ENCODE results near the gene SEMG1. TPM values are rescaled to one million over a fixed set of nuclear protein-coding genes. Genes with fewer than 3 reads are reported as not detected.

Gene SEMG1
- total and polyA plus RNA-seq, 2 of the 8 experiments (the other 6 are each of a cell fraction or from before 2014, with no cell fraction given), result 3.0 to 5.8 TPM

DNA sequence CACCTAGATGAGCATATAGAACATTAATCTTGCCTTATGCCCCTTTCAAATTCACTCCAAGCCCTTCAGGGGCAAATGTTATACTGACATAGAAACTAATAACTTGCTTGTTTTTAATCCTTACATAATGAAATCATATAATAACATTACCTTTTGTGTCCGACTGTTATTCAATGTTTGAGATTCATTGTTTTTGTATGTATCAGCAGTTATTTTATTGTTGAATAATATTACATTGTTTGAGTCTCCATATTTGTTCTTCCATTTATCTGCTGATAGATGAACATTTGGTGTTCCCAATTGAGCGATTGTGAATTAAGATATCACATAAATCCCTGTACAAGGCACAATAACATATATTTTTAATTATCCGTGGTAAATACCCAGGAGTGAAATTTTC, 6.0 kb downstream of the SEMG1 start (continued):
- TF ChIP-seq CEBPB (IDR thresholded peaks at IDR 0.05; ENCODE audit: low read depth, low read length) (no peak), TEAD4 (IDR thresholded peaks at IDR 0.05; ENCODE audit: low read depth, low read length) (no peak)

All from H1 (cell line).